HG02852 (cell line): ENCODE results near the gene PTPRG.
"Not testable (repeated sequence)": the region's sequence is repeated elsewhere in the genome, so short reads cannot be mapped to it uniquely, and the experiment has no call there.

Source experiments
- ATAC-seq: cut with Tn5 transposase; IDR thresholded peaks from one replicate; pipeline ENCODE4 v1.9.1; 2021; ENCODE audit warnings: mild to moderate bottlenecking, moderate library complexity; ENCODE audit not compliant: unreplicated experiment

PTPRG gene

DNA sequence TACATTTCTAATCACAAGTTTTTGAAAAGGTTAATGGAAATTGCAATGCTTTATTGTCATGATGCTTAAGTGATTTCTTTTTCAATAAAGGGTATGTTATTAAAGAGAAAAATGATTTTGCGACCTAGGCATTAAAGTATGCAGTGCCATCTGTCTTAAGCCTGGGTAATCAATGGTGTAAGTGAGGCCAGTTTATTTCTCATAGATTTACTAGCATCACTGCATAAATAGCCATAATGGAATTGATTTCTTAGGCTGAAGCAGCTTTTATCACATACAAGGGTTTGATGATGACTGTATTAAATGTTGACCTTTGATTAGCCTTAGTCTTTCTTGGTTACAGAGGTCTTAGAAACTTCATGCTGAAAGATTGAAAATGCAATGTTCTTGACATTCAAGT lies 464.5 kb downstream of the PTPRG start:
- ATAC-seq, result no peak

DNA sequence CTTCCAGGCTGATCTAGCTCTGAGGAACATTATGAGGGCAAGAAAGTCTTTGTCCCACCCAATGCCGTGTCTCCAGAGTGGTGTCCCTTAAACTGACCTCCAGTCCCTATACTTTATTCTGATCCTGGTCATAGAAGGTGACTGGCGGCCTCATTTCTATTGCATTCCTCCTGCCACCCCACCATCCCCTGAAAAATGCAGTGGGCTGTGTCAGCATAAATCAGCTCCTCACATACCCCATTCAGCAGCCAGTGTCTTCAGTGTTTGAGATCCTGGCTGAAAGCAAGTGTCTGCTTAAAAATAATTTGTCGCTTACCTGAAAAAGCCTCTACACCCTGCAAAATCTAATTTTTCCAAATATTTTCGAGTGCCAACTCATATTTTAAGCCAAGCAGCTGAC lies 465.9 kb downstream of the PTPRG start:
- ATAC-seq, result no peak

DNA sequence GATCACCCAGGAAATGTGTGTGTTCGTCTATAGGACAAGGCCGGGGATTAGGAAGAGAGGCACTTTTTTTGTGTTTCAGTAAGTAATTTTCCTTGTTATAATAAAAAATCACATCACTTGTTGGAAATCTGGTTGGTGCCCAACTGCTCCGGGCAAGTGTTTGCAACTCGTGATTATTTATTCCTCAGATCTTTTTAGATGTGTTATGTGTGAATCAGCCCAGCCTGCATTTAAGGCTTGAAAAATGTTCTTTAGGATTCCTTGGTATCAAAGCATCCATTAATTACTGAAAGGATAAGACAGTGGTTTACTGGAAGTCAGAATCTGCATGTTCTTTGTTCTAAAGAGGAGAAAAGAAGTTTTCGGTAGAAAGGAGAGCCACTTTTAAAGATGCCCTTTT lies 466.4 kb downstream of the PTPRG start:
- no peak for ATAC-seq

DNA sequence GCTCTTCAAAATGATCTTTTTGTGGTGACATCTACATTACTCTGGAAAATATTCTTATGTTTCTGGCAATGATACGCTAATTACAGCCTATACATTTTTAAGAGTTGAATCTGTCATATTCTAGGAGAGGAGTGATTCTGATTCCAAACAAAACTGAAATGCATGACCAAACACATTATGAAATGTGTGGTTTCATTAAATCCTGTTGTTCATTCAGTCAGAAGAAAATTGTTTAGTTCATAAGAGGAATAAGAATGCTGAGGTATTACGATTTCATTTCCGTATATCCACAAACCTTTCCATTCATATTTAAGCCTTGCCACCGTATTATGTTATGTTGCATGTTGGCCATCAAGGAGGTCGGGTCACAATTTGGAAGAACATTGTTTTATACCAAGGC lies 466.9 kb downstream of the PTPRG start:
- no peak for ATAC-seq

DNA sequence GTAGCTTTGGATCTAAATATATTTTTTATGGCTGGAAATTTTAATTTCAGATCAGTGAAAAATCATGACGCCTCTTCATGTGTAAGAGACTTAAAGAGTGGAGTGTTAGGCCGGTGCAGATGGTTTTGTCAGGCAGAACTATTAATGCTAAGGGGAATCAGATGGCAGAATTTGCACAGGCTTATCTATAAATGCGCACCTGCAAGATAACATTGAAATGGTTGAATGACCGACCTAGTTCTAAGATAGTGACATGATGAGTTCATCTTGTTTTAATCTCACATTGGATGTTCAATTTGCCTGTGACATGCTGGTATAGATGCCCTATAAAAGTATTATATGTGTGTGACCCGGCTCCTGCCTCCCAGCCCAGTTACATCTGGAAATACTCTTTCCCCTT lies 471.4 kb downstream of the PTPRG start:
- no peak for ATAC-seq

DNA sequence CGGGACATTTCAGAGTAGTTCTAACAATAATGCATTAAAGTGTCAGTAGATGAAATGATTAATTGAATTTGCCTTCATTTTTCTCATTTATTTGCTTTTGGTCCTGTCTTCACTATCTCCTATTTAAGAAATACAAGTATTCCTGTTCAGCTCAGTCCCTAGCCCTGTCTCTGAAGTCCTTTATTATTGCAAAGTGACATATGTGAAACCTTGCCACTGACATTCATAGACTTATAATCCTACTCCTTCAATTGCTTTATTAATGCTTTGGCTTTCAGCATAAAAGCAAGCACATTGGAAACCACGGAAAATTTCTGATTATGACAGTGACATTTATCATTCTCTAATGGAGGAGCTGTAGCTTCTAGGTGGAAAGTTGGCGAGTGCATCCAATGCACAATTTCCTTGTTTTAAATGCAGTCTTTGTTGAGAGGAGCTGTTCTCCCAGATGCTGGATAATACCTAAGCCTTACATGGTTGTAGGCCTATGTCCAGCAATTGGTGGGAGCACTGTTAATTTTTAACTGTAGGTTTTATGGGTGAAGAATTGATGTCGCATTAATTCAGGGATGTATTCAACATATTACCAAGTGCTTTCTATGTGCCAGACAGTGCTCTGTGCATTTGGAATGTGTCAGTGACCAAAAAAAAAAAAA lies 474.2 kb downstream of the PTPRG start:
- no peak for ATAC-seq

DNA sequence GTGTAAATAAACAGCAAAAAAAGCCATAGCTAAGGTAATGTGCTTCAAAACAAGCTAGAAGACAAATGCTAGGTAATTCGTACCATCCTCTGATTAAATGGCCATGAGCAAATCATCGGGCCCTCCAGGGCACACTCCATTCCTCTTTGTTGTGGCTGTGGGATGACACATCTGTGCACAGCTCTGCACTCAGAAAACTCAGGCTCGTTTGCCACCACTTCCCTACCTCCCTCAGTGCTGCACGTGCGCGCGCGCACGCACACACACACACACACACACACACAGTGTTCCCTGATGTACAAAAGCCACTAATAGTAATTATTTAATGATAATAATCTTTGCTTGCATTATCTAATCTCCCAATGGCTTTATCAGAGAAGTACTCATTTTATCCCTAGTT lies 475.4 kb downstream of the PTPRG start:
- ATAC-seq, result no peak

DNA sequence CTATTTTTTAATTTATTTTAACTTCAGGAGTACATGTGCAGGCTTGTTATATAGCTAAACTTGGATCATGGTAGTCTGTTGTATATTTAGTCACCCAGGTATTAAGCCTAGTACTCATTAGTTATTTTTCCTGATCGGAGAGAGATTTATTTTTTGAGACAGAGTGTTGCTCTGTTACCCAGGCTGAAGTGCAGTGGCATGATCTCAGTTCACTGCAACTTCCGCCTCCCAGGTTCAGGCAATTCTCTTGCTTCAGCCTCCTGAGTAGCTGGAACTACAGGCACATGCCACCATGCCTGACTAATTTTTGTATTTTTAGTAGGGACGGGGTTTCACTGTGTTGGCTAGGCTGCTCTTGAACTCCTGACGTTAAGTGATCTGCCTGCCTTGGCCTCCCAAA lies 477.4 kb downstream of the PTPRG start:
- ATAC-seq, result not testable (repeated sequence)

DNA sequence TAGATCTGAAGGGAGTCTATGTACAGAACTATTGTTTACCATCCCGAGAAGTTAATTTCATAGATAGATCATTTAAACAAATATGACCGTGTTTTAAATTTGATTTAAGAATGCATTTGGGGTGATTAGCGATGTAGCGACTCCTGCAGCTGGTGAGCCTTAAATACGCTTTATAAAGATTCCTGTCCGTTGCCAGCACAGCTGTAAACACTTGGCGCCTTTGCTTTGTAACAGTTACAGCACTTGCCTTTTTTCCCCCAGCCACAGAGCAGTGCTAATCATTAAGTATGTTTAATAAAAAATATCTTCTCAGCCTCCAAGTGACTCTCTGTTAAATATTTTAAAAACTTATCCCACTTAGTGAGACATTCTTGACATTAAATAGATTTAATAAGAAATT lies 478.2 kb downstream of the PTPRG start:
- ATAC-seq, result no peak

DNA sequence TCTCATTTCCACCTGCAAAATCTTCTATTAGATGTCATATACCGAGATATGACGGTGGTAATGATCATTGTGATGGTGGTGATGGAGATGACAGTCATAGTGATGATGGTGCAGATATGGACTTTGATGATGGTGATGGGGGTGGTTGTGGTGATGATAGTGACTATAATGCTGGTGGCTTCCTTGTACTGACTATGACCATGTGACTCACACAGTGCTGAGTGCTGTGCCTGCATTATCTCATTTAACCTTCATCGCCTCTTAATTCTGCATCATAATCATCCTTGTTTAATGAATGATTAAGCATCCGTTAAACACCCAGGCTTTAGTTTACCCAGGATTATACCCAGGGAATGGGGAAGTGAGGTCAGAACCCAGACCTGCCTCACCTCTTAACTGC lies 480.3 kb downstream of the PTPRG start:
- ATAC-seq, result no peak

DNA sequence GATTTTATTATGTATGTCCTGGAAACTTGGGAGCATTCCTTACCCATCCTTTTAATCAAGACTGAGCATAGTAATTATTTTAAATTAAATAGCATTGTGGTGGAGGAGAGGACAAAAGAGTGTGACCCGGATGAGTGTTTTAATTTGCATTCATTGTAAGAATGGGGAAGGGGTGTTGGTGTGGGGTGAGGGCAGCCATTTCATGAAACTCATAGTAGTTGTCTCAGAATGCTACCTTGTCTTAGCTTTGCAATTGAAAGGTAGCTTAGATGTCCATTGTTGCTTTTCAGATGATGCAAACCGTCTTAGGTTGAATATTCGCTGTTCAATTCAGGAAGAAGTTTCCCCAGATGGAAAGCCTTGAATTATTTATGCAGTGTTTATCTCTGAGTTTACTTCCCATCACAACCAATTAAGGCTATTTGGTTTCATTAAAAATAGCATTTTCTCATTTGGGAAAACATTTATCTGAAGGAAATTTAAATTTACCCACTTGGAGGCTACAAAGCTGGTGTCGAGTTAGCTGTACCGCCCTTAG lies 483.6 kb downstream of the PTPRG start:
- no peak for ATAC-seq

DNA sequence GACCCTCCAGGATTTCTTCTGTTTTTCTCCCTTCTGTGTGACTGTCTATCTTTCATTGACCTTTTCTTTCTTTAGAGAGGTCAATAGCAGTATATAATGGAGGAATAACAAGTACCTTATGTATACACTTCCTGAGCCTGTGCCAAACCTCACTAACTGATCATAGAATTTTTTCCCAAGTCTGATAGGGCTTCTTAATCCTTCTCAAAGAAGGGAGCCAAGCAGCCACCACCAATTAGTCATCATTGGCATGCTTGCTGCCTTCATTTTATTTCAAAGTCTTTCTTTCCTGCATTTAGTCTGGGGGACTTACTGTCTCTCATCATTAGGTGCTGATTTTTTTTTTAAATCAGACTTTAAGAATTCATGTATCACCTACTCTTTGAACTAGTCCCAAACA lies 485.0 kb downstream of the PTPRG start:
- ATAC-seq, result no peak

DNA sequence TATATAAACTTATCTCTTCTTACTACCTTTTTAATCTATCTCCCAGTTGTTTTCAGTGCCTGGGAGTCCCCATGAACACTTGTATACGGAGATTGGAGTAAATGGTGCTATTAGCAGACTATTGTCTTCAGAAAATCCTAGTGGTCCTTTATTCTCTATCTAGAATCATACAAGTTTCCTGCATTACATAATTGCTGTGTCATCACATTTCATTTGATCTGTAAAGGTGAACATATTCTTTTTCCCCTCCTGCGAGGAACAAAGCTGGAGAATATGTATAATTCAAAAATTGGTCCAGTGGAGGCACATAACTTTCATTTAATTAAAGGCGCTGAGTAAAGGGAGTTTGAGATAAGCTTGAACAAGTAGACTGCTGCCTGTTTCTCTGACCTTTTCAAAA lies 487.2 kb downstream of the PTPRG start:
- ATAC-seq, result no peak

DNA sequence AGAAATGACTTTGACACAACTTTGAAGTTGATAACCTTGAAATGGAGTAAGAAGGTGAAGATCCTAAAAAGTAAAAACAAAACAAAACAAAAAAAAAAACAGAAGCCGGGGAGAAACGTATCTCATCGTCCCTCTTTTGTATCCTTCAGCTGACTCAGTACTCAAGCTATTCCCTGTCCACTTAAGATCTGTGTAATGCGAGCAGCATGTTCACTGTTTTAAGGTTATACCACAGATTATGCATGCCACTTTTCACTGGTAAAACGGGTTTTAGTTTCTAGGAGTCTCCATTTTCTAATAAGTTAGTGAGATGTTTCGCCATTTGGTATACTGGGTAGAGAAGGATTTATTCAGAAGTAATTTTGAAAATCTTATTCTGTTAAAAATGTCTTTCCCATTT lies 487.7 kb downstream of the PTPRG start:
- ATAC-seq, result no peak

DNA sequence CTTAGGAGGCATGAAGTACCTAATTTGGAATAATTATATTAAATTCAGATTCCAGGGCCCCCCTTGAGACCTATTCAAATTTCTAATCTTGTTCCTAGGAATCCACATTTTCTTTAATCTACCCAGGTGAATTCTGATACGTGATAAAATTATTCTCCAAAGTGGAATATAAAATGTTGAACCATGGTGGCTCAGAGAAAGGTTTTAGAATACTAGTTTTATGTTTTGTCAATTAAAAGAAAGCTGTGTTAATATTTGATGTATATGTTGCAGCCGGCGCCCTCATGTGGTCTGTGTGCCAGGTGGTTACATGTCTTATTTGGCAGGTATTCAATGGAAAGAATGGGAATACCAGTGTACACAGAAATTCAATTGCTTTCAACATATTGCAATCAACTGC lies 490.1 kb downstream of the PTPRG start:
- no peak for ATAC-seq

DNA sequence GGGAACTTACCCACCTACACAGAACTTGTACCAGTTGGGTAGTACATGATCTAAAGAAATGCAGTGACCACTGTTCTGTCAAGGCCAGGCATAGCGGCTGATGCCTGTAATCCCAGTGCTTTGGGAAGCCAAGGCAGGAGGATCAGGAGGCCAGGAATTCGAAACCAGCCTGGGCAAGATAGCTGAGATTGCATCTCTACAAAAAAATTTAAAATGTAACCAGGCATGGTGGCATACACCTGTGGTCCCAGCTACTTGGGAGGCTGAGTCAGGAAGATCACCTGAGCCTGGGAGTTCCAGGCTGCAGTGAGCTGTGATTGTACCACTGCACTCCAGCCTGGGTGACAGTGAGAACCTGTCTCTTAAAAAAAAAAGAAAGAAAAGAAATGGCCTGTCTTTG lies 491.0 kb downstream of the PTPRG start:
- no peak for ATAC-seq

DNA sequence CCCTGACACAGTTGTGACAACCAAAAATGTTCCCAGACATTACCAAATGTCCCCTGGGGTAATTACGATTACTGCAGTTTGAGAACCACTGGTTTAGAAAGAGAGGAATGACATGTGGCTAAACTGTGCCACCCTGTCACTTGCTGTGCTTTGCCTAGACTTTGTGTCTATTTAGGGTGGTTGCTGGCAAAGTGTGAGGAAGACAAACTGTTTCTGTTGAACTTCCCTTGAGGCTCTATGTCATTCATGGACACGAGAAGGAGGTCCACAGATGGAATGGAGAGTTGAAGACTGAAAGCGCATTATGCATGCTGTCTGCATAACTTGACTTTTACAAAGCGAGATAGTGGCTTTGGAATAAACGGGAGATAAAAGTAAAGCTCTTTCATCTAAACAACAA lies 495.3 kb downstream of the PTPRG start:
- no peak for ATAC-seq

DNA sequence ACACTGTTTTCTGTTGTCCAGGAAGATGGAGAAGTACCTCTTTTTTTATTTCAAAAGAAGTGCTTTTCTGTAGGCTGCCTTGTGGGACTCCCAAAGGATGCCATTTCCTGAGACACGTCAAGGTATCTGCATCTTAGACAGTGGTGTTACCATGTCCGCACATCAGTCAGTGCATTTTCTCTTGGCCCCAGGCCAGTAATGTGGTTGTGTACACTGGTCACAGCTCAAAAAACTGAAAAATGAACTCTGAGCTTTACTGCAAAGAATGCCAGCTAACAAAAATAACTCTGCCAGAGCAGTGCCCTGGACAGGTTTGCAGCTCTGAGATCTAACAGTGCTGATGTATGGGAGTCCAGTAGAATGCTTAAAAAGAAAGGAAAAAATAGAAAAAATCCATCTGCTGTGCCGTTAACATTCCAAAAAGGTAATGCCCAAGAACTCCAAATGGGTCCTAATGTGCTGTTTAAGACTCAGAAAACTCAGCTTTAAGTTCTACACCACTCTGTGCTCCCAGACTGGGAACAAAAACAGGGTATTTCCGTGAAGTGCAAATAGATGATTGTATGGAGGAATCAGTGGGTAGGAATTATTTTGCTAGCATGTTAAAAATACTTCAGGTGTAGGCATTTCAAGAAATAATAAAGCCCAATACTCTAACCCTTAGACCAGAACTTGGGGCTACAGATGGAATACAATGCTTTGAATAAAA lies 496.1 kb downstream of the PTPRG start:
- ATAC-seq, result no peak

DNA sequence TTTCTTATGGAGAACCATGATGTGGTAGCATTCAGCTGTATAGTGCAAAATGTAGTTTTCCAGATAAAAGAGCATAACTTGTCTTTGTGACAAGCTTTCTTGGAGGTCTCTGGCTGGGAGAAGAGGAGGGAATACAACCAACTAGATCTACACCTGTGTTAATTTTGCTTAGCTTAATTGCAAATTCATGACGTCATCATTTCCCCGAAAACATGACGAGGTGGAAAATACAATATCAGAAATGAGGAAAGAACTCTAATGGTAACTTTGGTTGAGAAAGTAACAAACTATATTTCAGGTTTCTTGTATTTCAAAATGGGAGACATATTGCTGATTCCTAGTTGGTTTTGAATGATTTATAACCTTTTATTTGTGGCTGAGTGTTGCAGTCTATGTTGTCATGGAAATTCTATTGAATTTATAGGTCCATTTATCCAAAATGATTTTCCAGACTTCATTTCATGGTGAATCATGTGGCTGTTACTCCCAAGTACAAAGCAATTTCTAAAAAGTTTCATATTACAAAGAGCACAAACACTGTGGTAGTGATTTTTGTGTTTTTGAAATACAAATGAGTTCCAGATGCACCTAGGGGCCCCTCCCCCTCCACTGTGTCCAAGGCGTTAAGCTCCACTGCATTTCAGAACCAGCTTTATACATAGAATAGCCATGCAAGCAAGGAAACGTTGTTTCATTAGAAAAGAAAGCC lies 504.8 kb downstream of the PTPRG start:
- no peak for ATAC-seq

DNA sequence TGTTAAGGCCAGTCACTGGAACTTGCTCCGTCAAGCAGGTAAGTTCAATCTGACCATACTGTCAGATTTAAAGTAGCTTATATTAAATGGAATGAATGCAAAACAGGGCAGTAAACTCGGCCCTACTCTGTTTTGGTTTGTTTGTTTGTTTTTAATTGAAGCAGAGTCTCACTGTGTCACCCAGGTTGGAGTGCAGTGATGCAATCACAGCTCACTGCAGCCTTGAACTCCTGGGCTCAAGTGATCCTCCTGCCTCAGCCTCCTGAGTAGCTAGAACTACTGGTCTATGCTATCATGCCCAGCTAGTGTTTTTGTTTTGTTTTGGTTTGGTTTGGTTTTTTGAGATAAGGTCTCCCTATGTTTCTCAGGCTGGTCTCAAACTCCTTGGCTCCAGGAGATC lies 507.0 kb downstream of the PTPRG start:
- no peak for ATAC-seq

DNA sequence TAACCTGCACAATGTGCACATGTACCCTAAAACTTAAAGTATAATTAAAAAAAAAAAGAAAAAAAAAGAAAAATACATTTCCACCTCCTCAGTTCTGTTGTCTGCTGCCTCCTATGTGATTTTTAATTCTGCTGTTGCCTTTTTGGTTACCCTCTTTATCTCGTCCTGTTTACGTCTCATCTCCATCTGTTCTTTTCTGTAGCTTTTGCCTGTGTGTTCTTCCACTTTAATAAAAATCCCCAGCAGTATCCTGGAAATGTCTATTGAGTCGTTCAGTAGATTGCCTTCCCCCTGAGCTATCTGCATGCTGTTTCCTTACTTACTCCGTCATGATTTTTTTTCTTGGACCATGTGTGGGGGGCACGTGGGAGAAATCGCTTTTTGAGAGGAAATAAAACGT lies 509.5 kb downstream of the PTPRG start:
- ATAC-seq, result no peak

DNA sequence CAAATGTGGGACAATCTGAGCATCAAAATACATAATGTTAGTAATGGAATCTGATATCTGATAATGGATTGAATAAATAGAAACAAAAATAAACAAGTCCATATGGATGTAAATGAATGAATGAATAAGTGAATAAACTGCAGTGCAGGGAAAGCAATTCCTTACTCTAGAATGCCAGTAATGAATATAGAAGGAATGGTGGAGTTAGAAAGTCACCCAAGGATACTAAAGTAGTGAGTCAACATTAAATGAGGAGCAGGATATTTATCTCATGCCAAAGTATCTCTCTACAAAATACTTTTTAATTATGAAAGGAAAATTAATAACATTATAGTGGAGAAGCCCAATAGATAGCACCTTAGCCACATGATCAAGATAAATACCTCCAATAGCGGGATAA lies 511.7 kb downstream of the PTPRG start:
- no peak for ATAC-seq
